PC-3 (cell line): Measurements from ENCODE around the gene TMEM131. TPM values are rescaled to one million over a fixed set of nuclear protein-coding genes. Genes with fewer than 3 reads are reported as not detected.

Experiments
- ATAC-seq: fragments of 200-7000 bp; cut with Tn5 transposase; 2 replicates; pipeline ENCODE4 v1.9.1; 2020; ENCODE audit warnings: mild to moderate bottlenecking, moderate library complexity
- BruUV-seq: library from RNA; stranded (reverse); fragments of 400-500 nt; replicated peaks from 2 replicates; lab custom pipeline; 2021; lab: Mats Ljungman, UMichigan
- CTCF ChIA-PET: fragments of 300-600 bp; sonication (Branson Sonifier 250); formaldehyde crosslinking; loops from one replicate; lab custom pipeline; 2022; ENCODE audit warnings: antibody characterized with exemption; lab: Charles Lee
- POLR2A ChIA-PET: fragments of 300-600 bp; sonication (Branson Sonifier 250); formaldehyde crosslinking; loops from one replicate; lab custom pipeline; 2022; ENCODE audit warnings: antibody characterized with exemption; ENCODE audit not compliant: unreplicated experiment; lab: Charles Lee
- DNase-seq: peaks from one replicate; pipeline ENCODE4 v3.0.0-alpha.2; 2015
- H2AFZ ChIP-seq: fragments of 300-600 bp; sonication (generic); 2 replicates; pipeline ENCODE4 v1.6.0; 2016; ENCODE audit warnings: antibody characterized with exemption, low read length
- H3F3A ChIP-seq: fragments of 300-600 bp; sonication (generic); one replicate; pipeline ENCODE4 v1.6.0; 2017; ENCODE audit warnings: antibody characterized with exemption, low read length, control low read depth, mild to moderate bottlenecking; ENCODE audit not compliant: unreplicated experiment
- H3K27ac ChIP-seq: fragments of 300-600 bp; sonication (generic); 2 replicates; pipeline ENCODE4 v1.5.1; 2016; ENCODE audit warnings: mild to moderate bottlenecking, low read length
- H3K27me3 ChIP-seq: fragments of 300-600 bp; sonication (generic); 2 replicates; pipeline ENCODE4 v1.6.1; 2016; ENCODE audit warnings: low read length, mixed read lengths
- H3K36me3 ChIP-seq: fragments of 300-600 bp; sonication (generic); 2 replicates; pipeline ENCODE4 v1.6.1; 2016; ENCODE audit warnings: low read depth, mixed run types, low read length, mixed read lengths
- H3K4me1 ChIP-seq: fragments of 300-600 bp; sonication (generic); 2 replicates; pipeline ENCODE4 v1.5.1; 2016; ENCODE audit warnings: low read length; ENCODE audit not compliant: insufficient read depth
- H3K4me2 ChIP-seq: fragments of 300-600 bp; sonication (generic); 2 replicates; pipeline ENCODE4 v1.6.0; 2016; ENCODE audit warnings: low read length
- H3K4me3 ChIP-seq: fragments of 300-600 bp; sonication (generic); 2 replicates; pipeline ENCODE4 v1.5.1; 2016; ENCODE audit warnings: mild to moderate bottlenecking, low read length, mixed read lengths
- H3K79me2 ChIP-seq: fragments of 300-600 bp; sonication (generic); 2 replicates; pipeline ENCODE4 v1.6.1; 2017; ENCODE audit warnings: low read length, mixed read lengths
- H3K9ac ChIP-seq: fragments of 300-600 bp; sonication (generic); 2 replicates; pipeline ENCODE4 v1.6.0; 2016; ENCODE audit warnings: mild to moderate bottlenecking, low read length
- H3K9me2 ChIP-seq: fragments of 300-600 bp; sonication (generic); replicated peaks from 2 replicates; pipeline ENCODE4 v1.6.1; 2016; ENCODE audit warnings: mixed run types, low read length, mixed read lengths
- H3K9me3 ChIP-seq: fragments of 300-600 bp; sonication (generic); 2 replicates; pipeline ENCODE4 v1.6.1; 2016; ENCODE audit warnings: low read length, mixed read lengths
- H4K20me1 ChIP-seq: fragments of 300-600 bp; sonication (generic); 2 replicates; pipeline ENCODE4 v1.6.1; 2016; ENCODE audit warnings: low read length, mixed read lengths
- CTCF ChIP-seq: fragments of 300-600 bp; sonication (generic); conservative IDR thresholded peaks from 2 replicates; pipeline ENCODE4 v1.5.1; 2017; ENCODE audit warnings: antibody characterized with exemption, low read depth, mild to moderate bottlenecking, low read length
- EZH2 ChIP-seq: fragments of 300-600 bp; sonication (generic); IDR thresholded peaks from one replicate; pipeline ENCODE4 v1.6.1; 2017; ENCODE audit warnings: antibody characterized with exemption, mild to moderate bottlenecking, low read length; ENCODE audit not compliant: unreplicated experiment
- EZH2phosphoT487 ChIP-seq: fragments of 300-600 bp; sonication (generic); IDR thresholded peaks from 2 replicates; pipeline ENCODE4 v1.6.1; 2018; ENCODE audit warnings: mild to moderate bottlenecking, antibody characterized with exemption, low read length, borderline replicate concordance
- intact Hi-C: fragments of 100-400 bp; cut with micrococcal nuclease; formaldehyde crosslinking; loops from 2 replicates; pipeline ENCODE4 v1.9.0; 2023
- total RNA-seq: library from RNA; depleted of rRNA; stranded (reverse); fragments of >200 nt; gene quantifications from 2 replicates; pipeline ENCODE4 v1.2.3, GENCODE V29; 2014

Gene TMEM131
- total RNA-seq, 1 experiment from 2014 or later = 21.1 TPM

DNA sequence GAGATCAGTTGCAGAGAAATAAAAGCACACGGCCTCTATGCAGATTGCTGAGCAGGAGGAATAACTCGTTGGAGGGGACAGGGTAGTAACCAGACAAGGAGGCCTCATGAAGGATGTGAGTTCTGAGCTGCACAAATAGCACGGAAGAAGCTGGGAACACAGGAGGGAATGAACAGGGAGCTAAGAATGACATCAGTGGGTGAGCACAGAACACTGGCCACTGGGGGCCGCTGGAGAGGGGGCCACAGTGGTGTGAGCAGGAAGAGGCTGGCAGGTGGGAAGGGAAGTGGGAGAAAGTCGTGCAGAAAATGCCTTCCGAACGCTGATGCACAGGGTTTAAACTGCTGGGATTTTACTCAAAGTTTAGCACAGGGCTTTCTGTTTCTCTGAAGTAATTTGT, 221.3 kb downstream of the TMEM131 start:
- Histone ChIP-seq H3K27me3 (no peaks in the 10 kb centered on the region), H3K4me3 (no peak overlapping the region), H3K79me2 (no peaks in the 10 kb centered on the region), H3K4me1 (no peaks in the 10 kb centered on the region), H4K20me1 (no peaks in the 10 kb centered on the region), H3K9me2 (no peaks in the 10 kb centered on the region), H3K27ac (no peak overlapping the region), H3K9ac (no peak overlapping the region), H3K9me3 (no peaks in the 10 kb centered on the region), H2AFZ (no peak overlapping the region), H3K4me2 (no peak overlapping the region), H3K36me3 (peaks cover 14% of the 10 kb centered on the region), H3F3A (no peaks in the 10 kb centered on the region)
- ATAC-seq (peak; percentile 80), DNase-seq (peak; percentile 32)
- TF ChIP-seq CTCF (peak; percentile 69), EZH2 (no peak), EZH2phosphoT487 (no peak)
- intact Hi-C loops = no loop called here
- no TSS peak for BruUV-seq
- POLR2A ChIA-PET = no interaction called here
- CTCF ChIA-PET = interaction anchor here (0.6 to 1.0 kb wide), 3 partner anchors 11 to 312 kb away, joined by 3 read pairs; no protein-coding TSS in a partner anchor

DNA sequence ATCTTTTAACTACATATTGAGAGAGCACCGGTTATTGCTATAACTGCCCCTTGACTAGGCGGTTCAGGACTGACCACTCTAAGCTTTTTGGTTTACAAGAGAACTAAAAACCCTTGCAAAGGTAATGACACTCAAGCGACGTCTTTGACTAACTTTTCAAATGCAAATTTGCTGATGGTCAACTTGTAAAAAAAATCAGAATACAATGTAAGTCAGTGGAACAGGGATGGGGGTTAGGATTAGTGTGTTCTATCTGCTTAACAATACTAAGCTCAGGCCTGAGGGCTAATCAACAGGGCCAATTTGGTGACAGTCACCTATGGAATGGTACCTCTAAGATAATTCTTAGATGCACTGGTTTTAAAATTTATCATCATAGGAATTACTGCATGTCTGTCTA, 225.3 kb downstream of the TMEM131 start:
- Histone ChIP-seq H3K9ac (no peak overlapping the region), H3F3A (no peaks in the 10 kb centered on the region), H2AFZ (no peak overlapping the region), H3K27me3 (no peaks in the 10 kb centered on the region), H3K36me3 (peaks cover 18% of the 10 kb centered on the region), H3K4me2 (no peak overlapping the region), H3K4me3 (no peak overlapping the region), H3K27ac (no peak overlapping the region), H4K20me1 (no peaks in the 10 kb centered on the region), H3K9me2 (no peaks in the 10 kb centered on the region), H3K79me2 (no peaks in the 10 kb centered on the region), H3K4me1 (no peaks in the 10 kb centered on the region), H3K9me3 (no peaks in the 10 kb centered on the region)
- ATAC-seq (no peak), DNase-seq (no peak)
- TF ChIP-seq EZH2phosphoT487 = no peak
- no peak for TF ChIP-seq EZH2
- no peak for TF ChIP-seq CTCF
- no TSS peak for BruUV-seq
- ChIA-PET CTCF (no interaction called here), POLR2A (no interaction called here)
- intact Hi-C loops = no loop called here

DNA sequence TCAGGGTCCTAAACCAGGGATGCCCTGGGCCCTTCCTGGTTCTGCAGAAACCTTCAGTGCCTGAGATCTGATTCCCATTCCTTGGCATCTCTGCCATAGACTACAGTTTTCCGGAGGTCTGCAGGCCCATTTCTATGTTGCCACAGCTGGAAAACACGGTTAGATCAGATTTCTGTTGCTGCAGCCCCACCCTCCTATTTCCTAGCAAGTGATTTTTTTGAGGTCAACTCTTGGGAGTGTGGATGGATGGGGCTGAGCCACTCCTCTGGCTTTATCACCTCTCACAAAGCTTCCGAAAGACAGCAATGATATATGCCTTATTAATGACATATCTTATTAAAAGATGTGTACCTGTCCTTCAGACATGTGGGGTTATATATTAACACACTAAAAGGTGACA, 226.0 kb downstream of the TMEM131 start:
- H3K27me3 ChIP-seq = no peaks in the 10 kb centered on the region
- no peak overlapping the region for H3K4me3 ChIP-seq
- ATAC-seq = no peak
- CTCF ChIA-PET = no interaction called here
- no peak overlapping the region for H3K9ac ChIP-seq
- no TSS peak for BruUV-seq
- intact Hi-C loops = no loop called here
- no peaks in the 10 kb centered on the region for H4K20me1 ChIP-seq
- no peaks in the 10 kb centered on the region for H3K79me2 ChIP-seq
- H3F3A ChIP-seq = no peaks in the 10 kb centered on the region
- H2AFZ ChIP-seq = no peak overlapping the region
- H3K4me2 ChIP-seq = no peak overlapping the region
- POLR2A ChIA-PET = no interaction called here
- DNase-seq = no peak
- H3K9me2 ChIP-seq = no peaks in the 10 kb centered on the region
- TF ChIP-seq EZH2phosphoT487 (no peak), CTCF (no peak)
- H3K9me3 ChIP-seq = no peaks in the 10 kb centered on the region
- H3K4me1 ChIP-seq = no peaks in the 10 kb centered on the region
- peaks cover 18% of the 10 kb centered on the region for H3K36me3 ChIP-seq
- no peak overlapping the region for H3K27ac ChIP-seq
